ENCODE data around the gene PPIL6. TPM values are rescaled to one million over a fixed set of nuclear protein-coding genes. Genes with fewer than 3 reads are reported as not detected.

The PPIL6 gene
- total RNA-seq, 4 donors from 2014 or later = 0.35 to 6.1 (median 2.8) TPM

DNA sequence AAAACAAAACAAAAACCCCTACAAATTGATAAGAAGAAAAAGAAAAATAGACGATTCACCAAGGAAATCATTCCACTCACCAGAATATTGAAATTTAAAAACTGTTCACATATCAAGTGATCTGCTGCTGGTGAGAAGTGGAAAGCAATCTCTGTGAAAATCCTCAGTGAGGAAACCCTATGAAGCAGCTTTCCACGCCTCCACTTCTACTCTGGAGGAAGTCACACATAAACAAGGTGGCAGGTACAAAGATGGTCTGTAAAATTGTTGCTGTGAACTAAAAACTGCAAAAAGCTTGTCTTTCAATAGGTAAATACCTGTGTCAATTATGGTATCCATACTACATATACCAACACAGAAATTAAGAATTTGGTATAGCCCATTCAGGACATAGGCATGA is 76.7 kb downstream of the PPIL6 start:
- TF ChIP-seq, protein P1, sequence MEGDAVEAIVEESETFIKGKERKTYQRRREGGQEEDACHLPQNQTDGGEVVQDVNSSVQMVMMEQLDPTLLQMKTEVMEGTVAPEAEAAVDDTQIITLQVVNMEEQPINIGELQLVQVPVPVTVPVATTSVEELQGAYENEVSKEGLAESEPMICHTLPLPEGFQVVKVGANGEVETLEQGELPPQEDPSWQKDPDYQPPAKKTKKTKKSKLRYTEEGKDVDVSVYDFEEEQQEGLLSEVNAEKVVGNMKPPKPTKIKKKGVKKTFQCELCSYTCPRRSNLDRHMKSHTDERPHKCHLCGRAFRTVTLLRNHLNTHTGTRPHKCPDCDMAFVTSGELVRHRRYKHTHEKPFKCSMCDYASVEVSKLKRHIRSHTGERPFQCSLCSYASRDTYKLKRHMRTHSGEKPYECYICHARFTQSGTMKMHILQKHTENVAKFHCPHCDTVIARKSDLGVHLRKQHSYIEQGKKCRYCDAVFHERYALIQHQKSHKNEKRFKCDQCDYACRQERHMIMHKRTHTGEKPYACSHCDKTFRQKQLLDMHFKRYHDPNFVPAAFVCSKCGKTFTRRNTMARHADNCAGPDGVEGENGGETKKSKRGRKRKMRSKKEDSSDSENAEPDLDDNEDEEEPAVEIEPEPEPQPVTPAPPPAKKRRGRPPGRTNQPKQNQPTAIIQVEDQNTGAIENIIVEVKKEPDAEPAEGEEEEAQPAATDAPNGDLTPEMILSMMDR (IDR thresholded peaks at IDR 0.05) = no peak
- no peak for TF ChIP-seq POLR2A (IDR thresholded peaks at IDR 0.05)
- intact Hi-C loops (cut with DNase I) = no loop called here
- Histone ChIP-seq H3K4me3 (no peak overlapping the region), H3K36me3 (peaks cover 4 to 98% (median 10%) of the 10 kb centered on the region in 3 donors), H3K27ac (no peak overlapping the region), H3K27me3 (no peaks in the 10 kb centered on the region), H3K4me1 (peaks cover 0 to 9% (median 0%) of the 10 kb centered on the region in 3 donors), H3K9me3 (no peaks in the 10 kb centered on the region)
- DNase-seq = no peak
- 85 to 94% methylated on average over 2 of the region's 2 CpGs for WGBS, 2 donors

DNA sequence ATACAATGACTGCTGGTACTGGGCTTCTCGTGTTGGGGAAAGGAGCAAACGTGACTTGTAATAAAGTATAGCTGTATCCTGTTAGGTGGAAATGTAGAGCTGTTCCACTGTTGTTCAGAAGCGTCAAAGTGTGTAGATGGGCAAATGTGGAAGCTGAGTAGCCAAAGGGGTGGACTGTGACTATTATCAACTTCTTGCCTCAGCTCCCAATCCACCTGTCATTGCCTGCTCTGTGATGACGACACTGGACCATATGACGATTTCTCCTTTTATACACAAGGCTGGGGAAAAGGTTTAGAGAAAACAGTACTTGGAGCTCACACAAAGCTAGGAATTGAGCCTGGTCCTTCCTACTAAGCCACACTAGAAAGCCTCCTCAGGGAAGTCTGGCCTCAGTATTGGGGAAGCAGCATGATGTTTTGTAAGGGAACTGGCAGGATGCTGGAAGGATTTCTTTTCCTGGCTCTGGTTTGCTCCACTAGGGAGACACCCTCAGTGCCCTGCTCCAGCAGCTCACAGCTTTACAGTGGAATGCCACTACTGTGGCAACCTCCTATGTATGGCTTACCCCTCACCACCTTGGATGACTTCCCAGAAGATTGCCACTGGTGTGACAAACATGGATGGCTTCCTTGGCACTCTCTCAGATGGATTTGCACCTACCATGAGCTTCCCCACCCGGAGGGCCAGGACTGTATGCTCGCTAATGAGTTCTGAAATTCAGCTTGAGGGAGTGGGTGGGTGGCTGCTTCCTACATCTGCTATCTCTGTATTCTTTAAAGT is 78.1 kb downstream of the PPIL6 start:
- Histone ChIP-seq H3K27ac (no peak overlapping the region), H3K4me3 (no peak overlapping the region), H3K27me3 (no peaks in the 10 kb centered on the region), H3K36me3 (peaks cover 0 to 97% (median 4%) of the 10 kb centered on the region in 3 donors), H3K4me1 (peaks cover 0 to 9% (median 0%) of the 10 kb centered on the region in 3 donors), H3K9me3 (no peaks in the 10 kb centered on the region)
- 84 to 88% methylated on average over 7 of the region's 7 CpGs for WGBS, 2 donors
- DNase-seq = no peak
- intact Hi-C loops (cut with DNase I) = no loop called here
- no peak for TF ChIP-seq POLR2A (IDR thresholded peaks at IDR 0.05)
- TF ChIP-seq, protein P1 (IDR thresholded peaks at IDR 0.05) = no peak

DNA sequence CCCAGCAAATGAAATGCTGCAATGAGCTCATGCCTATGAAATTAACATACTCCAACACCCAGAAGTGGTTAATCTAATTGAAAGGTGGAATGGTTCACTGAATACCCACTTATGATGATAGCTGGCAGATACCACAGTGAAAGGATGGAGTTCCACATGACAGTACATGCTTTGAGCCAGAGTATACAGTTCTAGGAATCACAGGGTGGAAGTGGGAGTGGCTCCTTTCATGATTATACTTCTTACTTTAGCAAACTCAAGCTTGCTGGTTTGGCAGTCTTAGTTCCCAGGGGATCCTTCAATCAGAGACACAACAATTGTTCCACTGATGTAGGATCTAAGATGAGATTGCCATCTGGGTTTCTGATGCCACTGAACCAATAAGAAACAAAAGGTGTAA is 79.6 kb downstream of the PPIL6 start:
- H3K36me3 ChIP-seq = peaks cover 3 to 99% (median 4%) of the 10 kb centered on the region in 3 donors
- H3K27ac ChIP-seq = no peak overlapping the region
- no peak for TF ChIP-seq POLR2A (IDR thresholded peaks at IDR 0.05)
- TF ChIP-seq, protein P1 (IDR thresholded peaks at IDR 0.05) = no peak
- H3K4me3 ChIP-seq = no peak overlapping the region
- H3K4me1 ChIP-seq = peaks cover 0 to 9% (median 0%) of the 10 kb centered on the region in 3 donors
- intact Hi-C loops (cut with DNase I) = no loop called here
- no peak for DNase-seq
- H3K27me3 ChIP-seq = no peaks in the 10 kb centered on the region
- peaks cover 0 to 10% (median 0%) of the 10 kb centered on the region in 3 donors for H3K9me3 ChIP-seq

DNA sequence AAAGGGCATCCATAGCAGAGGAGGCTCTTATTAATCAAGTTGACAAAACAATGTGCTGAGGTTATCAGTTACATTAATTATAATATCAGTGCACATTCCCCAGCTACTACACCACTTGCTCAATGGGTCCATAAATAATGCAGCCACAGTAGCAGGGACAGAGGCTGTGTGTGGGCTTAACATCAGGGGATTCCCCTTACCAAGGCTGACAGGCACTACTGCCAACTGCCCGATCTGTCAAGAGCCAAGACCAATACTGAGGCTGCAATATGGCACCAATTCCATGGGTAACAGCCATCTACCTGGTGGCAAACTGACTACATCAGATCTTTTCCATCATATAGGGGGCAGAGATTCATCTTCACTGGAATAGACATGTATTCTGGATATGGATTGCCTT is 80.1 kb downstream of the PPIL6 start:
- Histone ChIP-seq H3K27me3 (no peaks in the 10 kb centered on the region), H3K4me3 (no peak overlapping the region), H3K9me3 (peaks cover 0 to 10% (median 0%) of the 10 kb centered on the region in 3 donors), H3K36me3 (peaks cover 3 to 99% (median 4%) of the 10 kb centered on the region in 3 donors), H3K4me1 (peaks cover 0 to 9% (median 0%) of the 10 kb centered on the region in 3 donors), H3K27ac (no peak overlapping the region)
- no peak for DNase-seq
- intact Hi-C loops (cut with DNase I) = no loop called here
- TF ChIP-seq POLR2A (IDR thresholded peaks at IDR 0.05) = no peak
- TF ChIP-seq, protein P1 (IDR thresholded peaks at IDR 0.05) = no peak
- WGBS, 2 donors = 88 to 100% methylated on average over 1 of the region's 1 CpG

DNA sequence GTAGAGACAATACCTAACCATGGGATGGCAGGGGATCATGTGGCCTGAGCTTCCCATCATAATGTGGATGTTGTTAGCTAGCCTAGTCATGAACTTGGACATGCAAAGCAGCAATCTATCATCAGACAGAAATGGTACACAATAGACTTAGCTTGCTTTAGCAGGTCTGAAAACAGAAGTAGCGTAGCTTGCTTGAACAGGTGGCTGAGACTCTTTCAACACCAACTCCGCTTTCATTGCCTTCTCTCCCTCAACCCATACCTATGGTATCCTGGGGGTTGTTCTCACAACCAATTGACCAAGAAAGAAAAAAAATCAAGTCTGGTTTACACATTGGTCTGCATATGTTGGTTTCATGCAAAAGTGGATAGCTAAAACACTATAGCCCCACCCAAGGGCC is 81.2 kb downstream of the PPIL6 start:
- peaks cover 0 to 9% (median 0%) of the 10 kb centered on the region in 3 donors for H3K4me1 ChIP-seq
- 95 to 100% methylated on average over 2 of the region's 2 CpGs for WGBS, 2 donors
- DNase-seq = no peak
- no peak overlapping the region for H3K27ac ChIP-seq
- peaks cover 3 to 99% (median 4%) of the 10 kb centered on the region in 3 donors for H3K36me3 ChIP-seq
- TF ChIP-seq, protein P1 (IDR thresholded peaks at IDR 0.05) = no peak
- no peak for TF ChIP-seq POLR2A (IDR thresholded peaks at IDR 0.05)
- H3K27me3 ChIP-seq = no peaks in the 10 kb centered on the region
- intact Hi-C loops (cut with DNase I) = no loop called here
- H3K4me3 ChIP-seq = no peak overlapping the region
- H3K9me3 ChIP-seq = peaks cover 0 to 10% (median 0%) of the 10 kb centered on the region in 3 donors
